Gastrocnemius medialis (tissue), 4 donors: ENCODE data around the gene MYH9. TPM values are rescaled to one million over a fixed set of nuclear protein-coding genes. Genes with fewer than 3 reads are reported as not detected.

ENCODE experiments used
- ATAC-seq, 2 donors: fragments of 150-250 bp; one replicate each; pipeline ENCODE4 v1.9.1; 2016
- DNase-seq, 2 donors: peaks; one replicate each; pipeline ENCODE4 v3.0.0-alpha.2; 2019
- H3K27ac ChIP-seq, 4 donors: fragments of 200-600 bp; sonication (generic); 1 replicate in 1 of 4; 2 replicates in 3 of 4; pipeline ENCODE4 v1.5.1; 2016 to 2018; ENCODE audit warnings: mild to moderate bottlenecking in 2 of 4, moderate library complexity in 1 of 4
- H3K27me3 ChIP-seq, 3 donors: fragments of 200-600 bp; sonication (generic) in 2 of 3; 1 replicate in 1 of 3; 2 replicates in 2 of 3; pipeline versions ENCODE4 v1.5.1 to v1.6.0; 2016 to 2019; ENCODE audit warnings: mild to moderate bottlenecking in 1 of 3, moderate library complexity in 1 of 3
- H3K36me3 ChIP-seq, 2 donors: fragments of 200-600 bp; sonication (generic) in 1 of 2; one replicate each; pipeline ENCODE4 v1.5.1; 2017 to 2018
- H3K4me1 ChIP-seq, 2 donors: fragments of 200-600 bp; sonication (generic) in 1 of 2; one replicate each; pipeline ENCODE4 v1.5.1; 2016 to 2017; ENCODE audit warnings: mild to moderate bottlenecking in 2 of 2
- H3K4me3 ChIP-seq, 4 donors: fragments of 200-600 bp; sonication (generic) in 3 of 4; 1 replicate in 1 of 4; 2 replicates in 3 of 4; pipeline ENCODE4 v1.5.1; 2016 to 2019; ENCODE audit warnings: mild to moderate bottlenecking in 2 of 4
- H3K9me3 ChIP-seq, 3 donors: fragments of 200-600 bp; sonication (generic) in 2 of 3; 1 replicate in 1 of 3; 2 replicates in 2 of 3; pipeline ENCODE4 v1.5.1; 2016 to 2019
- CTCF ChIP-seq, 5 experiments: fragments of 450-650 bp in 3 of 5; fragments of 200-600 bp in 2 of 5; sonication (generic) in 2 of 5; IDR thresholded peaks in 4 of 5; conservative IDR thresholded peaks in 1 of 5; 1 replicate in 4 of 5; 2 replicates in 1 of 5; pipeline ENCODE4 v1.5.1; 2016 to 2019; ENCODE audit warnings: antibody characterized with exemption in 5 of 5, mild to moderate bottlenecking in 3 of 5, moderate library complexity in 3 of 5
- POLR2A ChIP-seq, 2 donors: fragments of 450-650 bp; IDR thresholded peaks; one replicate each; pipeline ENCODE4 v1.6.1; 2017; ENCODE audit warnings: antibody characterized with exemption in 2 of 2, mild to moderate bottlenecking in 2 of 2, moderate library complexity in 2 of 2
- in situ Hi-C, 4 donors: fragments of 200-750 bp; cut with MboI; loops; one replicate each; pipeline versions ENCODE4 v1.15.0 to v1.8.0; 2017; ENCODE audit warnings: low sequenced_read_pairs in 4 of 4
- intact Hi-C: fragments of 100-400 bp; cut with DNase I; formaldehyde crosslinking; loops from one replicate; pipeline ENCODE4 v1.15.1; 2023; ENCODE audit warnings: low total_unique reads
- total RNA-seq, 4 donors: library from RNA; depleted of rRNA; stranded (reverse); fragments of >200 nt; gene quantifications; one replicate each; pipeline versions ENCODE4 v1.1.0 to v1.2.3, GENCODE V29; 2016

The MYH9 gene
- total RNA-seq, 4 donors from 2014 or later: 38.9 to 115 (median 104) TPM

DNA sequence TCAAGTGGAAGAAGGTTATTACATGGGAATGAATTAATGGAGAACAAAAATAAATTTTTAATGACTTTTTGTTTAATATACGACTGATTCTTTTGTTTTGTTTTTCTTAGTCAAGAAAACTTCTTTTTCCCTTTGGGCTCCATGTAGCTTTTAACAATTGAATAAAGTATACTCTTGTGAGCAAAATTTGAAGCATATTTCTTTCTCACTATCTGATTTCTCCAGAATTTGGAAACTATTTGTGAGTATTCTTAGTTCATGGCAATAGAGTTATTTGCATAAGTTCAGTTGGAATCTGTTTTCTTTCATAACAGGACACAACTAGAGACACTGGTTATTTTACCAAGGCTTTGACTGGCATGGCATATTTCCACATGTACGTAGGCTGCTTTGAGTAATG lies 138.6 kb downstream of the MYH9 start:
- no peak for ATAC-seq
- H3K4me3 ChIP-seq: no peak overlapping the region
- H3K9me3 ChIP-seq: no peaks in the 10 kb centered on the region
- in situ Hi-C loops: no loop called here
- intact Hi-C loops: no loop called here
- H3K4me1 ChIP-seq: peaks cover 2 to 14% of the 10 kb centered on the region in 2 donors
- H3K27ac ChIP-seq: no peak overlapping the region
- H3K36me3 ChIP-seq: no peaks in the 10 kb centered on the region
- no peaks in the 10 kb centered on the region for H3K27me3 ChIP-seq
- no peak for DNase-seq
- TF ChIP-seq CTCF (IDR thresholded peaks at IDR 0.05 in 4 of 5, conservative IDR thresholded peaks at IDR 0.05 in 1 of 5) (no peak), POLR2A (IDR thresholded peaks at IDR 0.05) (no peak)

- TF ChIP-seq CTCF (IDR thresholded peaks at IDR 0.05 in 4 of 5, conservative IDR thresholded peaks at IDR 0.05 in 1 of 5): no peak
- TF ChIP-seq POLR2A (IDR thresholded peaks at IDR 0.05): no peak
- no peak for DNase-seq
- H3K9me3 ChIP-seq: no peaks in the 10 kb centered on the region
- in situ Hi-C loops: no loop called here
- ATAC-seq: no peak
- no peaks in the 10 kb centered on the region for H3K27me3 ChIP-seq
- no peak overlapping the region for H3K27ac ChIP-seq
- intact Hi-C loops: loop anchor here (2.0 kb wide), 1 partner anchor 29 kb away; no protein-coding TSS in a partner anchor
- H3K4me1 ChIP-seq: peaks cover 10 to 19% of the 10 kb centered on the region in 2 donors
- H3K4me3 ChIP-seq: no peak overlapping the region
- no peaks in the 10 kb centered on the region for H3K36me3 ChIP-seq
Measured at GRCh38 chr22:36247955-36248354, 139.8 kb downstream of the MYH9 start.

DNA sequence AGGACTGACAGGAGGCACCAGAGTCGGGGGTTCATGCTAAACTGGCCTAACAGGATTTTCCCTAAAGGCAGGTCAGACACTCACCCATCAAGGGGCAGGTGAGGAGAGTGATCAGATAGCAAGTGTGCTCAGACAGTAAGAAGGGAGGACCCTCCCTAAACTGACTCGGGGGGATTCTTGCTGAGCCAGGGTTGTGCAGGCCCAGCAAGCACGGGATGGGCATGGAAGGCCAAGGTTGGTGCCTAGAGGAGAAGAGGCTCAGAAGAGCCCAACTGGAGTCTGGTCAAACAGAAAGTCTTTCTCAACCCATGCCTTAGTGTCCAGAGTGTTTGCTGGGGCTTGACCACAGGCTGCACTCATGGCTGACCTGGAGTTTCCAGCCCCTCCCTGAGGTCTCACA lies 141.0 kb downstream of the MYH9 start:
- no peak for ATAC-seq

DNA sequence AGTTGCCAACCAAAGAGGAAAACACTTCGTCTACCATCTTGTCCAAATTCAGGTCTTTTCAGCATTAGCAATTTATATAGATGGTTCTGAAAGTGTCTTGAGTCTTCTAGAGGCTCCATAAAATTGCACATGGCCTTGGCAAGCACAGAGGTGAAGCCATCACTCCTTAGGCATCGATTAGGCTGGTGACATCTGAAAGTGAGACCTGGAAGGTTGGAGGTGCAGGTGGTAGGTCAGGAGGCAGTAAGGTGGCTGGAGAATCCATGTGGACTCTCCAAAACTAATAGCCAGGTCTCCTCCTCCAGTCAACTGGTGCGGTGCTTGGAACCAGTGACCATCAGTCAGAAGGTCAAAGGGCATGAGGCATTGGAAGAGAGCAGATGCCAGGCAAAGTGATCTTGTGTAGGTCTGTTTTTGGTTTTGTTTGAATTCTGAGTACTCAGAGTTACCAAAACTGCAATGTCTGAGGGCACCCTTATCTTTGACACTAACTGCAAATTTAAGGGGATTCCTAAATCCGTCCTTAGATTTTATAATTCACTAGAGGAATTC lies 141.9 kb downstream of the MYH9 start:
- intact Hi-C loops (loop anchor here (2.0 kb wide), 1 partner anchor 31 kb away; no protein-coding TSS in a partner anchor), in situ Hi-C loops (no loop called here)
- Histone ChIP-seq H3K9me3 (no peaks in the 10 kb centered on the region), H3K4me1 (peaks cover 10 to 19% of the 10 kb centered on the region in 2 donors), H3K36me3 (no peaks in the 10 kb centered on the region), H3K4me3 (no peak overlapping the region), H3K27ac (no peak overlapping the region), H3K27me3 (no peaks in the 10 kb centered on the region)
- TF ChIP-seq CTCF (IDR thresholded peaks at IDR 0.05 in 4 of 5, conservative IDR thresholded peaks at IDR 0.05 in 1 of 5): no peak
- no peak for TF ChIP-seq POLR2A (IDR thresholded peaks at IDR 0.05)
- DNase-seq (no peak), ATAC-seq (no peak)

More for the DNA sequence above, 141.0 kb downstream of the MYH9 start:
- H3K27me3 ChIP-seq: no peaks in the 10 kb centered on the region
- H3K36me3 ChIP-seq: no peaks in the 10 kb centered on the region
- DNase-seq: no peak
- H3K9me3 ChIP-seq: no peaks in the 10 kb centered on the region
- no peak overlapping the region for H3K4me3 ChIP-seq
- TF ChIP-seq CTCF (IDR thresholded peaks at IDR 0.05 in 4 of 5, conservative IDR thresholded peaks at IDR 0.05 in 1 of 5) (no peak), POLR2A (IDR thresholded peaks at IDR 0.05) (no peak)
- no peak overlapping the region for H3K27ac ChIP-seq
- H3K4me1 ChIP-seq: peaks cover 10 to 19% of the 10 kb centered on the region in 2 donors
- intact Hi-C loops (loop anchor here (2.0 kb wide), 1 partner anchor 30 kb away; no protein-coding TSS in a partner anchor), in situ Hi-C loops (no loop called here)
